H9 (cell line): Measurements from ENCODE around the gene CEMIP2. TPM values are rescaled to one million over a fixed set of nuclear protein-coding genes. Genes with fewer than 3 reads are reported as not detected.

Experiments
- DNase-seq: peaks from one replicate; pipeline ENCODE4 v3.0.0-alpha.2; 2017
- H2AFZ ChIP-seq: one replicate; pipeline ENCODE4 v1.6.1; 2013; ENCODE audit warnings: mild to moderate bottlenecking, low read length, control low read depth, moderate library complexity
- H2AK5ac ChIP-seq: 2 replicates; pipeline ENCODE4 v1.6.1; 2013; ENCODE audit warnings: low read length, control low read depth, mixed read lengths; ENCODE audit not compliant: insufficient read length
- H2BK120ac ChIP-seq: one replicate; pipeline ENCODE4 v1.6.1; 2013; ENCODE audit warnings: low read depth, mild to moderate bottlenecking, low read length, control low read depth, inconsistent platforms; ENCODE audit not compliant: poor library complexity, severe bottlenecking
- H2BK12ac ChIP-seq: 2 replicates; pipeline ENCODE4 v1.6.1; 2013; ENCODE audit warnings: low read length, control low read depth, mixed read lengths, low read depth; ENCODE audit not compliant: insufficient read length
- H2BK15ac ChIP-seq: 2 replicates; pipeline ENCODE4 v1.6.1; 2013; ENCODE audit warnings: low read depth, low read length, control low read depth
- H2BK20ac ChIP-seq: one replicate; pipeline ENCODE4 v1.6.1; 2013; ENCODE audit warnings: low read depth, mild to moderate bottlenecking, low read length, control low read depth, inconsistent platforms; ENCODE audit not compliant: poor library complexity, severe bottlenecking
- H2BK5ac ChIP-seq: 2 replicates; pipeline ENCODE4 v1.6.1; 2013; ENCODE audit warnings: low read length, control low read depth, mixed read lengths; ENCODE audit not compliant: insufficient read length
- H3K14ac ChIP-seq: 2 replicates; pipeline ENCODE4 v1.6.1; 2013; ENCODE audit warnings: low read length, control low read depth; ENCODE audit not compliant: insufficient read depth
- H3K18ac ChIP-seq: 2 replicates; pipeline ENCODE4 v1.6.1; 2013; ENCODE audit warnings: low read depth, mild to moderate bottlenecking, mixed read lengths, low read length, control low read depth; ENCODE audit not compliant: insufficient read length
- H3K23ac ChIP-seq: 2 replicates; pipeline ENCODE4 v1.6.1; 2013; ENCODE audit warnings: low read length, control low read depth, mixed read lengths, low read depth; ENCODE audit not compliant: insufficient read length
- H3K23me2 ChIP-seq: 2 replicates; pipeline ENCODE4 v1.6.1; 2013; ENCODE audit warnings: low read depth, mild to moderate bottlenecking, mixed read lengths, low read length, control low read depth; ENCODE audit not compliant: insufficient read length, poor library complexity, severe bottlenecking
- H3K27ac ChIP-seq: 2 replicates; pipeline ENCODE4 v1.5.1; 2013; ENCODE audit warnings: low read length, control low read depth, mixed read lengths, low read depth; ENCODE audit not compliant: insufficient read length
- H3K27me3 ChIP-seq: 2 replicates; pipeline ENCODE4 v1.6.1; 2013; ENCODE audit warnings: low read length, control low read depth, inconsistent platforms; ENCODE audit not compliant: insufficient read depth
- H3K4ac ChIP-seq: 2 replicates; pipeline ENCODE4 v1.6.1; 2013; ENCODE audit warnings: low read depth, mild to moderate bottlenecking, control low read depth, inconsistent platforms, low read length, moderate library complexity
- H3K4me1 ChIP-seq: 2 replicates; pipeline ENCODE4 v1.6.1; 2013; ENCODE audit warnings: low read length, control low read depth, inconsistent platforms; ENCODE audit not compliant: insufficient read depth
- H3K4me2 ChIP-seq: 2 replicates; pipeline ENCODE4 v1.6.1; 2013; ENCODE audit warnings: low read length, control low read depth, mixed read lengths; ENCODE audit not compliant: insufficient read length, insufficient read depth
- H3K56ac ChIP-seq: 2 replicates; pipeline ENCODE4 v1.6.1; 2013; ENCODE audit warnings: low read depth, mild to moderate bottlenecking, mixed read lengths, low read length, control low read depth; ENCODE audit not compliant: insufficient read length
- H3K79me1 ChIP-seq: 2 replicates; pipeline ENCODE4 v1.6.1; 2013; ENCODE audit warnings: low read depth, mild to moderate bottlenecking, moderate library complexity, low read length, control low read depth, inconsistent platforms; ENCODE audit not compliant: insufficient read depth, poor library complexity, severe bottlenecking
- H3K79me2 ChIP-seq: 2 replicates; pipeline ENCODE4 v1.6.1; 2013; ENCODE audit warnings: low read length, control low read depth, inconsistent platforms; ENCODE audit not compliant: insufficient read depth
- H3K9ac ChIP-seq: 2 replicates; pipeline ENCODE4 v1.6.1; 2013; ENCODE audit warnings: low read length, control low read depth, mixed read lengths; ENCODE audit not compliant: insufficient read length; ENCODE audit errors: extremely low read depth
- H3K9me3 ChIP-seq: one replicate; pipeline ENCODE4 v1.6.1; 2013; ENCODE audit warnings: low read depth, low read length, inconsistent platforms; ENCODE audit not compliant: control insufficient read depth
- H3T11ph ChIP-seq: one replicate; pipeline ENCODE4 v1.6.1; 2013; ENCODE audit warnings: mild to moderate bottlenecking, low read length, control low read depth, inconsistent platforms
- H4K20me1 ChIP-seq: one replicate; pipeline ENCODE4 v1.6.1; 2013; ENCODE audit not compliant: control insufficient read depth, insufficient read length, insufficient read depth
- H4K5ac ChIP-seq: 2 replicates; pipeline ENCODE4 v1.6.1; 2013; ENCODE audit warnings: low read depth, mild to moderate bottlenecking, mixed read lengths, low read length, control low read depth; ENCODE audit not compliant: insufficient read length
- H4K8ac ChIP-seq: replicated peaks from 2 replicates; pipeline ENCODE4 v1.6.1; 2013; ENCODE audit warnings: low read length, control low read depth, mixed read lengths, low read depth; ENCODE audit not compliant: insufficient read length
- H4K91ac ChIP-seq: 2 replicates; pipeline ENCODE4 v1.6.1; 2013; ENCODE audit warnings: low read depth, mild to moderate bottlenecking, moderate library complexity, mixed read lengths, low read length, control low read depth; ENCODE audit not compliant: insufficient read length
- H3K27ac Mint-ChIP-seq, 3 experiments: 2 replicates in 2 of 3; 3 replicates in 1 of 3; pipeline ENCODE4 v1.8.0; 2020 to 2021; ENCODE audit warnings: mixed read lengths in 3 of 3, mild to moderate bottlenecking in 1 of 3, moderate library complexity in 1 of 3
- H3K27me3 Mint-ChIP-seq: 2 replicates; pipeline ENCODE4 v1.8.0; 2021; ENCODE audit warnings: low read depth, mild to moderate bottlenecking, moderate library complexity, mixed read lengths
- H3K36me3 Mint-ChIP-seq, 3 experiments: 2 replicates in 2 of 3; 3 replicates in 1 of 3; pipeline ENCODE4 v1.8.0; 2020 to 2021; ENCODE audit warnings: low read depth in 3 of 3, mixed read lengths in 3 of 3; ENCODE audit not compliant: insufficient read depth in 1 of 3
- H3K4me1 Mint-ChIP-seq, 2 experiments: 2 replicates each; pipeline ENCODE4 v1.8.0; 2020; ENCODE audit warnings: mixed read lengths in 2 of 2
- H3K4me3 Mint-ChIP-seq, 2 experiments: 2 replicates in 1 of 2; 3 replicates in 1 of 2; pipeline ENCODE4 v1.8.0; 2020 to 2021; ENCODE audit warnings: mild to moderate bottlenecking in 2 of 2, mixed read lengths in 2 of 2, moderate library complexity in 1 of 2
- H3K9me3 Mint-ChIP-seq, 2 experiments: 2 replicates in 1 of 2; 3 replicates in 1 of 2; pipeline ENCODE4 v1.8.0; 2020; ENCODE audit warnings: mild to moderate bottlenecking in 2 of 2, mixed read lengths in 2 of 2, moderate library complexity in 1 of 2
- CTCF ChIP-seq: fragments of 200-600 bp; sonication (generic); conservative IDR thresholded peaks from 3 replicates; pipeline ENCODE4 v1.8.0; 2021; ENCODE audit warnings: antibody characterized with exemption, mild to moderate bottlenecking
- WGBS: extraction: QIAGEN DNeasy Blood & Tissue Kit; methylation state at CpG from one replicate; pipeline ENCODE4 v1.1.7; 2013; ENCODE audit warnings: missing lambda C conversion rate, low lambda C conversion rate, mixed read lengths; ENCODE audit not compliant: insufficient read length; ENCODE audit errors: extremely low coverage; 5-methylcytosine and 5-hydroxymethylcytosine counted together
- total RNA-seq: library from RNA; stranded (reverse); gene quantifications from 2 replicates; pipeline ENCODE4 v1.2.1, GENCODE V29; 2021

The CEMIP2 gene
- total RNA-seq, 1 experiment from 2014 or later, result 77.2 TPM

GRCh38 chr9:71729816-71730526 is 38.3 kb downstream of the CEMIP2 start:
- peaks cover 7 to 14% of the 10 kb centered on the region in 2 experiments for H3K4me1 Mint-ChIP-seq
- Histone ChIP-seq H2BK20ac (no peak overlapping the region), H3K9me3 (no peaks in the 10 kb centered on the region), H3K79me2 (no peaks in the 10 kb centered on the region), H3T11ph (no peak overlapping the region), H4K91ac (no peak overlapping the region), H3K4ac (no peak overlapping the region), H4K8ac (no peak overlapping the region), H2AK5ac (no peak overlapping the region), H3K23me2 (no peaks in the 10 kb centered on the region), H3K4me2 (no peak overlapping the region), H2BK15ac (no peak overlapping the region), H3K27ac (no peak overlapping the region), H3K23ac (no peak overlapping the region), H3K9ac (no peak overlapping the region), H2BK120ac (no peak overlapping the region), H3K79me1 (no peaks in the 10 kb centered on the region), H3K56ac (no peak overlapping the region), H3K27me3 (no peaks in the 10 kb centered on the region), H2BK12ac (no peak overlapping the region), H2BK5ac (no peak overlapping the region), H3K14ac (no peak overlapping the region), H2AFZ (no peak overlapping the region), H3K18ac (no peak overlapping the region), H4K20me1 (no peaks in the 10 kb centered on the region), H4K5ac (no peak overlapping the region), H3K4me1 (no peaks in the 10 kb centered on the region)
- TF ChIP-seq CTCF, result no peak
- no CpG with 5 or more reads among the region's 6 CpGs for WGBS
- H3K27me3 Mint-ChIP-seq, result no peaks in the 10 kb centered on the region
- DNase-seq, result no peak
- peaks cover 18 to 85% (median 82%) of the 10 kb centered on the region in 3 experiments; a peak in 6 of 7 replicates for H3K36me3 Mint-ChIP-seq
- no peak overlapping the region; a peak in 1 of 7 replicates for H3K27ac Mint-ChIP-seq
- H3K9me3 Mint-ChIP-seq, result no peaks in the 10 kb centered on the region
- H3K4me3 Mint-ChIP-seq, result no peak overlapping the region
